Measurements from ENCODE around the gene MRPS33.

DNA sequence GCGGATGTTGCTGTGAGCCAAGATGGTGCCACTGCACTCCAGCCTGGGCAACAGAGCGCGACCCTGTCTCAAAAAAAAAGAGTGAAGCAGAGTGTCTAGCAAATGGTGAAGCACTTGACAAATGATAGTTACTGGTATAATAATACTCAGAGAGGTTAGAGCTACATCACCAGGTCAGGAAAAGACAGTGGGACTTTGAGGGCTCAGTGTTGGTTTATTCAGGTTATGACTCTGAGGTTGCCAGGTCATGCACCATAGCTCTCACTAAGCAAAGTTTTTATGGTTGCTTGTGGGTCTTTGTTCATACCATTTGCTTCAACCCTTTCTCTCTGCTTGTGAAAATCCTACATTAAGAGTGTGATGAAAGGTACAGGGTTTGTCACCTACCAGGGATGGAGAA lies 13.6 kb downstream of the MRPS33 start:
- TF ChIP-seq, protein P1, sequence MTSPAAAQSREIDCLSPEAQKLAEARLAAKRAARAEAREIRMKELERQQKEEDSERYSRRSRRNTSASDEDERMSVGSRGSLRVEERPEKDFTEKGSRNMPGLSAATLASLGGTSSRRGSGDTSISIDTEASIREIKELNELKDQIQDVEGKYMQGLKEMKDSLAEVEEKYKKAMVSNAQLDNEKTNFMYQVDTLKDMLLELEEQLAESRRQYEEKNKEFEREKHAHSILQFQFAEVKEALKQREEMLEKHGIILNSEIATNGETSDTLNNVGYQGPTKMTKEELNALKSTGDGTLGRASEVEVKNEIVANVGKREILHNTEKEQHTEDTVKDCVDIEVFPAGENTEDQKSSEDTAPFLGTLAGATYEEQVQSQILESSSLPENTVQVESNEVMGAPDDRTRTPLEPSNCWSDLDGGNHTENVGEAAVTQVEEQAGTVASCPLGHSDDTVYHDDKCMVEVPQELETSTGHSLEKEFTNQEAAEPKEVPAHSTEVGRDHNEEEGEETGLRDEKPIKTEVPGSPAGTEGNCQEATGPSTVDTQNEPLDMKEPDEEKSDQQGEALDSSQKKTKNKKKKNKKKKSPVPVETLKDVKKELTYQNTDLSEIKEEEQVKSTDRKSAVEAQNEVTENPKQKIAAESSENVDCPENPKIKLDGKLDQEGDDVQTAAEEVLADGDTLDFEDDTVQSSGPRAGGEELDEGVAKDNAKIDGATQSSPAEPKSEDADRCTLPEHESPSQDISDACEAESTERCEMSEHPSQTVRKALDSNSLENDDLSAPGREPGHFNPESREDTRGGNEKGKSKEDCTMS (CRISPR knock-in tag; conservative IDR thresholded peaks at IDR 0.05): no peak
- no peak for TF ChIP-seq EZH2 (conservative IDR thresholded peaks at IDR 0.05; ENCODE audit: low read depth, low read length)
- TF ChIP-seq ZMAT3 (CRISPR knock-in tag; conservative IDR thresholded peaks at IDR 0.05): no peak
- TF ChIP-seq, protein P2, sequence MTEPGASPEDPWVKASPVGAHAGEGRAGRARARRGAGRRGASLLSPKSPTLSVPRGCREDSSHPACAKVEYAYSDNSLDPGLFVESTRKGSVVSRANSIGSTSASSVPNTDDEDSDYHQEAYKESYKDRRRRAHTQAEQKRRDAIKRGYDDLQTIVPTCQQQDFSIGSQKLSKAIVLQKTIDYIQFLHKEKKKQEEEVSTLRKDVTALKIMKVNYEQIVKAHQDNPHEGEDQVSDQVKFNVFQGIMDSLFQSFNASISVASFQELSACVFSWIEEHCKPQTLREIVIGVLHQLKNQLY (CRISPR knock-in tag; IDR thresholded peaks at IDR 0.05): no peak
- TF ChIP-seq, protein P3, sequence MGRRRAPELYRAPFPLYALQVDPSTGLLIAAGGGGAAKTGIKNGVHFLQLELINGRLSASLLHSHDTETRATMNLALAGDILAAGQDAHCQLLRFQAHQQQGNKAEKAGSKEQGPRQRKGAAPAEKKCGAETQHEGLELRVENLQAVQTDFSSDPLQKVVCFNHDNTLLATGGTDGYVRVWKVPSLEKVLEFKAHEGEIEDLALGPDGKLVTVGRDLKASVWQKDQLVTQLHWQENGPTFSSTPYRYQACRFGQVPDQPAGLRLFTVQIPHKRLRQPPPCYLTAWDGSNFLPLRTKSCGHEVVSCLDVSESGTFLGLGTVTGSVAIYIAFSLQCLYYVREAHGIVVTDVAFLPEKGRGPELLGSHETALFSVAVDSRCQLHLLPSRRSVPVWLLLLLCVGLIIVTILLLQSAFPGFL (CRISPR knock-in tag; IDR thresholded peaks at IDR 0.05): no peak
- TF ChIP-seq PHF8 (CRISPR knock-in tag; IDR thresholded peaks at IDR 0.05): no peak
- no peak for TF ChIP-seq ZNF430 (CRISPR knock-in tag; IDR thresholded peaks at IDR 0.05)
- TF ChIP-seq, protein P4, sequence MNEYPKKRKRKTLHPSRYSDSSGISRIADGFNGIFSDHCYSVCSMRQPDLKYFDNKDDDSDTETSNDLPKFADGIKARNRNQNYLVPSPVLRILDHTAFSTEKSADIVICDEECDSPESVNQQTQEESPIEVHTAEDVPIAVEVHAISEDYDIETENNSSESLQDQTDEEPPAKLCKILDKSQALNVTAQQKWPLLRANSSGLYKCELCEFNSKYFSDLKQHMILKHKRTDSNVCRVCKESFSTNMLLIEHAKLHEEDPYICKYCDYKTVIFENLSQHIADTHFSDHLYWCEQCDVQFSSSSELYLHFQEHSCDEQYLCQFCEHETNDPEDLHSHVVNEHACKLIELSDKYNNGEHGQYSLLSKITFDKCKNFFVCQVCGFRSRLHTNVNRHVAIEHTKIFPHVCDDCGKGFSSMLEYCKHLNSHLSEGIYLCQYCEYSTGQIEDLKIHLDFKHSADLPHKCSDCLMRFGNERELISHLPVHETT (CRISPR knock-in tag; conservative IDR thresholded peaks at IDR 0.05): no peak
- no peak for TF ChIP-seq FOXA1 (IDR thresholded peaks at IDR 0.05)
- no peak for TF ChIP-seq FOXA1 (CRISPR knock-in tag; IDR thresholded peaks at IDR 0.05)
- TF ChIP-seq, protein P5, sequence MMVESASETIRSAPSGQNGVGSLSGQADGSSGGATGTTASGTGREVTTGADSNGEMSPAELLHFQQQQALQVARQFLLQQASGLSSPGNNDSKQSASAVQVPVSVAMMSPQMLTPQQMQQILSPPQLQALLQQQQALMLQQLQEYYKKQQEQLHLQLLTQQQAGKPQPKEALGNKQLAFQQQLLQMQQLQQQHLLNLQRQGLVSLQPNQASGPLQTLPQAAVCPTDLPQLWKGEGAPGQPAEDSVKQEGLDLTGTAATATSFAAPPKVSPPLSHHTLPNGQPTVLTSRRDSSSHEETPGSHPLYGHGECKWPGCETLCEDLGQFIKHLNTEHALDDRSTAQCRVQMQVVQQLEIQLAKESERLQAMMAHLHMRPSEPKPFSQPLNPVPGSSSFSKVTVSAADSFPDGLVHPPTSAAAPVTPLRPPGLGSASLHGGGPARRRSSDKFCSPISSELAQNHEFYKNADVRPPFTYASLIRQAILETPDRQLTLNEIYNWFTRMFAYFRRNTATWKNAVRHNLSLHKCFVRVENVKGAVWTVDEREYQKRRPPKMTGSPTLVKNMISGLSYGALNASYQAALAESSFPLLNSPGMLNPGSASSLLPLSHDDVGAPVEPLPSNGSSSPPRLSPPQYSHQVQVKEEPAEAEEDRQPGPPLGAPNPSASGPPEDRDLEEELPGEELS (CRISPR knock-in tag; IDR thresholded peaks at IDR 0.05): no peak

Data from HepG2 (cell line).